Progenitor cell of endocrine pancreas (in vitro differentiated cells): ENCODE measurements around the gene CHST2. TPM values are rescaled to one million over a fixed set of nuclear protein-coding genes. Genes with fewer than 3 reads are reported as not detected.

Experiments
- DNase-seq: peaks from one replicate; pipeline ENCODE4 v3.0.0; 2021; ENCODE audit warnings: low spot score; ENCODE audit not compliant: unreplicated experiment
- H3K27ac Mint-ChIP-seq: 2 replicates; pipeline ENCODE4 v1.8.0; 2021; ENCODE audit warnings: mild to moderate bottlenecking, moderate library complexity, mixed read lengths
- H3K27me3 Mint-ChIP-seq: 2 replicates; pipeline ENCODE4 v1.8.0; 2021; ENCODE audit warnings: mixed read lengths
- H3K36me3 Mint-ChIP-seq: 2 replicates; pipeline ENCODE4 v1.8.0; 2022; ENCODE audit warnings: mixed read lengths; ENCODE audit not compliant: insufficient read depth
- H3K4me1 Mint-ChIP-seq: 2 replicates; pipeline ENCODE4 v1.8.0; 2021; ENCODE audit warnings: low read depth, mixed read lengths
- H3K4me3 Mint-ChIP-seq: 2 replicates; pipeline ENCODE4 v1.8.0; 2021; ENCODE audit warnings: low read depth, mild to moderate bottlenecking, moderate library complexity, mixed read lengths
- H3K9me3 Mint-ChIP-seq: 2 replicates; pipeline ENCODE4 v1.8.0; 2021; ENCODE audit warnings: low read depth, mixed read lengths
- total RNA-seq: library from RNA; stranded (reverse); gene quantifications from 2 replicates; pipeline ENCODE4 v1.2.1, GENCODE V29; 2021
- TF ChIP-seq, protein P1 (sequence below): fragments of 200-600 bp; sonication (generic); IDR thresholded peaks from one replicate; pipeline ENCODE4 v1.5.0; 2021; ENCODE audit warnings: antibody characterized with exemption, mild to moderate bottlenecking; ENCODE audit not compliant: unreplicated experiment

The CHST2 gene
- total RNA-seq, 1 donor from 2014 or later: 13.2 TPM

GRCh38 chr3:143092191-143092590, 27.4 kb upstream of the CHST2 start:
- no peaks in the 10 kb centered on the region for H3K4me1 Mint-ChIP-seq
- TF ChIP-seq, protein P1, sequence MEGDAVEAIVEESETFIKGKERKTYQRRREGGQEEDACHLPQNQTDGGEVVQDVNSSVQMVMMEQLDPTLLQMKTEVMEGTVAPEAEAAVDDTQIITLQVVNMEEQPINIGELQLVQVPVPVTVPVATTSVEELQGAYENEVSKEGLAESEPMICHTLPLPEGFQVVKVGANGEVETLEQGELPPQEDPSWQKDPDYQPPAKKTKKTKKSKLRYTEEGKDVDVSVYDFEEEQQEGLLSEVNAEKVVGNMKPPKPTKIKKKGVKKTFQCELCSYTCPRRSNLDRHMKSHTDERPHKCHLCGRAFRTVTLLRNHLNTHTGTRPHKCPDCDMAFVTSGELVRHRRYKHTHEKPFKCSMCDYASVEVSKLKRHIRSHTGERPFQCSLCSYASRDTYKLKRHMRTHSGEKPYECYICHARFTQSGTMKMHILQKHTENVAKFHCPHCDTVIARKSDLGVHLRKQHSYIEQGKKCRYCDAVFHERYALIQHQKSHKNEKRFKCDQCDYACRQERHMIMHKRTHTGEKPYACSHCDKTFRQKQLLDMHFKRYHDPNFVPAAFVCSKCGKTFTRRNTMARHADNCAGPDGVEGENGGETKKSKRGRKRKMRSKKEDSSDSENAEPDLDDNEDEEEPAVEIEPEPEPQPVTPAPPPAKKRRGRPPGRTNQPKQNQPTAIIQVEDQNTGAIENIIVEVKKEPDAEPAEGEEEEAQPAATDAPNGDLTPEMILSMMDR: no peak
- no peak overlapping the region for H3K27ac Mint-ChIP-seq
- no peaks in the 10 kb centered on the region for H3K27me3 Mint-ChIP-seq
- H3K36me3 Mint-ChIP-seq: peaks cover 2% of the 10 kb centered on the region
- DNase-seq: no peak
- peaks cover 5% of the 10 kb centered on the region for H3K9me3 Mint-ChIP-seq
- no peak overlapping the region for H3K4me3 Mint-ChIP-seq

GRCh38 chr3:143095813-143096212, 23.8 kb upstream of the CHST2 start:
- H3K9me3 Mint-ChIP-seq: peaks cover 7% of the 10 kb centered on the region
- H3K4me1 Mint-ChIP-seq: peaks cover 1% of the 10 kb centered on the region
- no peak for DNase-seq
- H3K36me3 Mint-ChIP-seq: no peaks in the 10 kb centered on the region
- TF ChIP-seq, protein P1: no peak
- H3K4me3 Mint-ChIP-seq: no peak overlapping the region
- H3K27me3 Mint-ChIP-seq: no peaks in the 10 kb centered on the region
- no peak overlapping the region for H3K27ac Mint-ChIP-seq

DNA sequence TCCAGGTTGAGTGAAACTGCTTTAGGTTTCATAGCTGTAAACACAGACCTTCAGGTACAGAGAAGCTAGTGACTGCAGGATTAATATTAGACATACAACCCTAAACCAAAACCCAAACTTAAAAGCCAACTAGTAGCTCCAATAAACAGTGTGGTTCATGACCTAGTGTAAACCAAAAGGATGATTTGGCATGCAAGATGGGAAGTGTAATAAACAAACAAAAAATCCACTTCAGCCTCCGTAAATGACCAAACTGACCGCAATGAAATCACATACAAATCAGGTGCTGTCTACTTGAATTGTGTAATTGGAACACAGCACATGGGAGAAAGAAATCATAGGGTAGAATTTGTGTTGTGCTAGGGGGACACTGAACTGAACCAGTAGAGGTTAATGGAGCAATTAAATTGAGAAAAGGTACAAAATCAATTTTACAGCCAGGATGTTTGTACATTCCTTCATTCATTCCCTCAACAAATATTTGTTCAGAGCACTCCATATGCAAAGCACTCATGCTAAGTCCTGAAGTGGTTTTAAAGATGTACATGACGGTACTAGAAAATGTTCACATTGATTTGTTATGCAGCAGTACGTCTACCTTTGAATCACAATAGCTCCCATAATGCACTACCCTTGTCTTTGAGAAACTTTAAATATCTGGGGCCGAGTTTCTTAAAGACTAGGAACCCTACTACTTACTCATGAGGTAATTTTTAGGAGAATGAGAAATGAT, 21.4 kb upstream of the CHST2 start:
- Mint-ChIP-seq H3K4me3 (no peak overlapping the region), H3K27me3 (no peaks in the 10 kb centered on the region)

GRCh38 chr3:143099210-143099609, 20.4 kb upstream of the CHST2 start:
- DNase-seq: no peak
- no peak overlapping the region for H3K27ac Mint-ChIP-seq

More for the DNA sequence above, 21.4 kb upstream of the CHST2 start:
- DNase-seq: no peak
- H3K4me1 Mint-ChIP-seq: peaks cover 1% of the 10 kb centered on the region
- peaks cover 7% of the 10 kb centered on the region for H3K9me3 Mint-ChIP-seq
- H3K27ac Mint-ChIP-seq: no peak overlapping the region
- no peaks in the 10 kb centered on the region for H3K36me3 Mint-ChIP-seq
- TF ChIP-seq, protein P1: no peak

GRCh38 chr3:143099690-143100089, 19.9 kb upstream of the CHST2 start:
- no peak overlapping the region for H3K27ac Mint-ChIP-seq
- H3K4me3 Mint-ChIP-seq: no peak overlapping the region
- no peak for DNase-seq
- no peaks in the 10 kb centered on the region for H3K27me3 Mint-ChIP-seq
- H3K4me1 Mint-ChIP-seq: peaks cover 1% of the 10 kb centered on the region
- no peaks in the 10 kb centered on the region for H3K36me3 Mint-ChIP-seq
- H3K9me3 Mint-ChIP-seq: peaks cover 12% of the 10 kb centered on the region
- TF ChIP-seq, protein P1: no peak

More at GRCh38 chr3:143099210-143099609, 20.4 kb upstream of the CHST2 start:
- H3K4me1 Mint-ChIP-seq: peaks cover 1% of the 10 kb centered on the region
- peaks cover 7% of the 10 kb centered on the region for H3K9me3 Mint-ChIP-seq
- TF ChIP-seq, protein P1: no peak
- no peak overlapping the region for H3K4me3 Mint-ChIP-seq
- H3K27me3 Mint-ChIP-seq: no peaks in the 10 kb centered on the region
- H3K36me3 Mint-ChIP-seq: no peaks in the 10 kb centered on the region
